Right kidney (tissue), 1 donor: ENCODE measurements around the gene LTBP1.
"Not testable (repeated sequence)": the region's sequence is repeated elsewhere in the genome, so short reads cannot be mapped to it uniquely, and the experiment has no call there.

Experiments
- DNase-seq: peaks from one replicate; pipeline ENCODE4 v3.0.0-alpha.2; 2016

Gene LTBP1

GRCh38 chr2:33436083-33436482 lies 489.3 kb downstream of the LTBP1 start:
- DNase-seq: no peak

GRCh38 chr2:33437297-33437696 lies 490.5 kb downstream of the LTBP1 start:
- no peak for DNase-seq

- no peak for DNase-seq
These were observed 491.1 kb downstream of the LTBP1 start for GRCh38 chr2:33437815-33438214.

- DNase-seq: no peak
These were observed 494.6 kb downstream of the LTBP1 start for GRCh38 chr2:33441235-33441810.

- not testable (repeated sequence) for DNase-seq
These were observed 495.3 kb downstream of the LTBP1 start for GRCh38 chr2:33442052-33442451.

- DNase-seq: no peak
These were observed 495.9 kb downstream of the LTBP1 start for GRCh38 chr2:33442528-33443079.

GRCh38 chr2:33443274-33443829 lies 496.6 kb downstream of the LTBP1 start:
- no peak for DNase-seq

- DNase-seq: no peak
These were observed 498.2 kb downstream of the LTBP1 start for GRCh38 chr2:33444967-33445366.

- DNase-seq: no peak
These were observed 501.6 kb downstream of the LTBP1 start for GRCh38 chr2:33448220-33448899.
